Left colon (tissue), 2 donors: ENCODE data around the gene PRKCQ. TPM values are rescaled to one million over a fixed set of nuclear protein-coding genes. Genes with fewer than 3 reads are reported as not detected.

Experiments used
- ATAC-seq: fragments of 200-7000 bp; cut with Tn5 transposase; one replicate; pipeline ENCODE4 v1.9.1; 2020; ENCODE audit warnings: mild to moderate bottlenecking, moderate library complexity
- DNase-seq, 2 donors: peaks; one replicate each; pipeline ENCODE4 v3.0.0-alpha.2; 2020
- intact Hi-C, 2 donors: fragments of 100-400 bp; cut with DNase I in 1 of 2; cut with micrococcal nuclease in 1 of 2; formaldehyde crosslinking; loops; one replicate each; pipeline versions ENCODE4 v1.11.2 to v1.14.0; 2022; cut with DNase I, micrococcal nuclease
- long read RNA-seq: library from polyadenylated mRNA; unstranded; transcript quantifications from one replicate; pipeline ENCODE4 v2.0.0, GENCODE V29; 2021
- total RNA-seq, 2 donors: library from RNA; stranded (reverse); fragmentation: NEBNext Ultra II Directional; extraction: Animal tissue kit (Norgen Biotek cat#: 25700); gene quantifications; one replicate each; pipeline ENCODE4 v1.2.1, GENCODE V29; 2021
- donor health status: DM: no; HTN: no; CAD: no.
- donor health status: DM: yes; HTN: yes; CAD: no.

PRKCQ gene
- total RNA-seq, result under 1 TPM; 0.89 TPM
- long read RNA-seq, result 0 reads

- peak; percentile 55 for ATAC-seq
- DNase-seq, result peak in 1 of 2 donors; percentile 50
- intact Hi-C loops, result no loop called here
Measured at GRCh38 chr10:6579904-6580278, at the start of gene PRKCQ. TSS of gene PRKCQ (minus strand) at chr10:6580276. CDS start at chr10:6515135, 65,141 bp downstream.

GRCh38 chr10:6625428-6625827 lies 45.4 kb upstream of the PRKCQ start:
- no peak for ATAC-seq
- DNase-seq, result no peak
- intact Hi-C loops, result no loop called here

GRCh38 chr10:6624392-6624791 lies 44.3 kb upstream of the PRKCQ start:
- DNase-seq, result no peak
- intact Hi-C loops, result no loop called here
- ATAC-seq, result no peak

GRCh38 chr10:6622921-6623320 lies 42.8 kb upstream of the PRKCQ start:
- intact Hi-C loops, result no loop called here
- DNase-seq, result no peak
- ATAC-seq, result no peak

- intact Hi-C loops, result no loop called here
- DNase-seq, result no peak
- no peak for ATAC-seq
Measured at GRCh38 chr10:6621536-6621935, 41.5 kb upstream of the PRKCQ start.

GRCh38 chr10:6619660-6620059 lies 39.6 kb upstream of the PRKCQ start:
- DNase-seq (no peak), ATAC-seq (no peak)
- intact Hi-C loops, result no loop called here

GRCh38 chr10:6618340-6618739 lies 38.3 kb upstream of the PRKCQ start:
- no peak for ATAC-seq
- no peak for DNase-seq
- intact Hi-C loops, result no loop called here

- intact Hi-C loops, result no loop called here
- ATAC-seq (no peak), DNase-seq (no peak)
Measured at GRCh38 chr10:6617309-6618076, 37.4 kb upstream of the PRKCQ start.

- no peak for ATAC-seq
- intact Hi-C loops, result no loop called here
- no peak for DNase-seq
Measured at GRCh38 chr10:6615971-6616370, 35.9 kb upstream of the PRKCQ start.

GRCh38 chr10:6612371-6612770 lies 32.3 kb upstream of the PRKCQ start:
- DNase-seq (no peak), ATAC-seq (no peak)
- intact Hi-C loops, result no loop called here

GRCh38 chr10:6610647-6611046 lies 30.6 kb upstream of the PRKCQ start:
- intact Hi-C loops, result no loop called here
- ATAC-seq, result no peak

GRCh38 chr10:6609625-6610024 lies 29.5 kb upstream of the PRKCQ start:
- DNase-seq (no peak), ATAC-seq (no peak)
- intact Hi-C loops, result no loop called here

More at GRCh38 chr10:6610647-6611046, 30.6 kb upstream of the PRKCQ start:
- no peak for DNase-seq

GRCh38 chr10:6607778-6608177 lies 27.7 kb upstream of the PRKCQ start:
- ATAC-seq, result no peak
- intact Hi-C loops, result no loop called here
- DNase-seq, result no peak

- DNase-seq (no peak), ATAC-seq (no peak)
- intact Hi-C loops, result no loop called here
Measured at GRCh38 chr10:6607182-6607581, 27.1 kb upstream of the PRKCQ start.

GRCh38 chr10:6603142-6604125 lies 23.4 kb upstream of the PRKCQ start:
- ATAC-seq, result no peak
- no peak for DNase-seq
- intact Hi-C loops, result no loop called here

- intact Hi-C loops, result no loop called here
- ATAC-seq, result no peak
- DNase-seq, result no peak
Measured at GRCh38 chr10:6602700-6603084, 22.6 kb upstream of the PRKCQ start.

- no peak for DNase-seq
- intact Hi-C loops, result no loop called here
- ATAC-seq, result no peak
Measured at GRCh38 chr10:6602026-6602699, 22.1 kb upstream of the PRKCQ start.

- intact Hi-C loops, result no loop called here
- no peak for DNase-seq
Measured at GRCh38 chr10:6601246-6601805, 21.2 kb upstream of the PRKCQ start.

More at GRCh38 chr10:6601246-6601805, 21.2 kb upstream of the PRKCQ start:
- no peak for ATAC-seq
